ENCODE data around the gene EGFR.

The EGFR gene

DNA sequence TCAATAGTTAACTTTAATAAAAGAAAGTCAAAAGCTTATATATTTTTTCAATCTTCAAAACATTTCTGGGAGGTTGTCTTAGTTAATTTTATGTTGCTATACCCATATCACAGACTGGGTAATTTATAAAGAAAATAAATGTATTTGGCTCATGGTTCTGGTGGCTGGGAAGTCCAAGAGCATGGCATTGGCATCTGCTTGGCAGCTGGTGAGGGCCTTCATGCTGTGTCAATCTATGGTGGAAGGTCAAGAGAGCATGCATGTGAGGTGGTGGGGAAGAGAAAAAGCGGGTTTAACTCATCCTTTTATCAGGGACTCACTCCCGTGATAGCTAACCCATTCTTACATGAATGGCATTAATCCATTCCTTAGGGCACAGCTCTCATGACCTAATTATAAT is 119.8 kb downstream of the EGFR start:
- Histone ChIP-seq H3K4me1 (ENCODE audit: low read depth, poor library complexity, severe bottlenecking) (no peaks in the 10 kb centered on the region), H3K36me3 (ENCODE audit: insufficient read depth) (no peaks in the 10 kb centered on the region), H3K4me3 (IDR thresholded peaks at IDR 0.05; ENCODE audit: insufficient read depth, low read depth, low read length) (no peak overlapping the region), H3K27ac (no peak overlapping the region), H3K79me2 (ENCODE audit: insufficient read depth, low read depth) (no peaks in the 10 kb centered on the region), H3K4me2 (no peak overlapping the region), H4K20me1 (ENCODE audit: insufficient read depth) (no peaks in the 10 kb centered on the region), H3K27me3 (ENCODE audit: insufficient read depth, low read depth) (no peaks in the 10 kb centered on the region), H3K9ac (no peak overlapping the region), H2AFZ (ENCODE audit: low read depth) (no peak overlapping the region)
- TF ChIP-seq, protein P1, sequence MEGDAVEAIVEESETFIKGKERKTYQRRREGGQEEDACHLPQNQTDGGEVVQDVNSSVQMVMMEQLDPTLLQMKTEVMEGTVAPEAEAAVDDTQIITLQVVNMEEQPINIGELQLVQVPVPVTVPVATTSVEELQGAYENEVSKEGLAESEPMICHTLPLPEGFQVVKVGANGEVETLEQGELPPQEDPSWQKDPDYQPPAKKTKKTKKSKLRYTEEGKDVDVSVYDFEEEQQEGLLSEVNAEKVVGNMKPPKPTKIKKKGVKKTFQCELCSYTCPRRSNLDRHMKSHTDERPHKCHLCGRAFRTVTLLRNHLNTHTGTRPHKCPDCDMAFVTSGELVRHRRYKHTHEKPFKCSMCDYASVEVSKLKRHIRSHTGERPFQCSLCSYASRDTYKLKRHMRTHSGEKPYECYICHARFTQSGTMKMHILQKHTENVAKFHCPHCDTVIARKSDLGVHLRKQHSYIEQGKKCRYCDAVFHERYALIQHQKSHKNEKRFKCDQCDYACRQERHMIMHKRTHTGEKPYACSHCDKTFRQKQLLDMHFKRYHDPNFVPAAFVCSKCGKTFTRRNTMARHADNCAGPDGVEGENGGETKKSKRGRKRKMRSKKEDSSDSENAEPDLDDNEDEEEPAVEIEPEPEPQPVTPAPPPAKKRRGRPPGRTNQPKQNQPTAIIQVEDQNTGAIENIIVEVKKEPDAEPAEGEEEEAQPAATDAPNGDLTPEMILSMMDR (conservative IDR thresholded peaks at IDR 0.05; ENCODE audit: low read depth, low read length) = no peak

DNA sequence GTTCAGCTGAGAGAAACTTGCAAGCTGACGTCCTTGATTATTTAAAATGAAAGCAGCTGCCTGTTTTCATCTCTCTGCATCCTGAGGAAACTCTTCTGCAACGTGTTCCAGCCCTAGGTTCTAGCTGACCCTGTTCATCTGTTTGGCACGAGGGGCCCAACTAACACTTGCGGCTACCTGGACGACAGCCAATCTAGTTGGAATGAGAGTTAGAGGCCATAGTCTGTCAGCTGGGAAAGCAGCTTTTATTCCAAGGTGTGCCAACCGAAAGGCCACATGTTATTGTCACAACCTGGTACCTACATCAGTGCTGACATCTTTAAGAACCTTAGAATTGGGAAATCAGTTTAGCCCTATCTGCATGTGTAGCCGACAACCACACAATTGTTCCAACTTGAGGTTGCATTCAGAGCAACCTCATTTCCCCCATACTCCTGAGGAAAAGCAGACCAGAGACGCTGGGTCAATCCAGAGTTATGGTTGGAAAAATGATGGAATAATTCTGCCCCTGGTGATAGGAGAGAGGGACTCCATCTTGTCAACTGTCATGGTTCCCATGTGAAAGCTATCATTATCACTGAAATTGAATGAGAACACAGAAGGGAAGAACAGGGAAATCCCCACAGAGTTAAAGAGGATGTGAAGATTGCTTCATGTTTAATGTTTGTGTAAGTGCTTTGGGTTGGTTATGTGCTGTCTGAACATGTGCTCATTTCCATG is 121.6 kb downstream of the EGFR start:
- no peak overlapping the region for H3K4me2 ChIP-seq
- H4K20me1 ChIP-seq (ENCODE audit: insufficient read depth) = no peaks in the 10 kb centered on the region
- H3K4me1 ChIP-seq (ENCODE audit: low read depth, poor library complexity, severe bottlenecking) = no peaks in the 10 kb centered on the region
- H3K27me3 ChIP-seq (ENCODE audit: insufficient read depth, low read depth) = no peaks in the 10 kb centered on the region
- H3K4me3 ChIP-seq (IDR thresholded peaks at IDR 0.05; ENCODE audit: insufficient read depth, low read depth, low read length) = no peak overlapping the region
- H3K27ac ChIP-seq = no peak overlapping the region
- TF ChIP-seq, protein P1 (conservative IDR thresholded peaks at IDR 0.05; ENCODE audit: low read depth, low read length) = no peak
- no peak overlapping the region for H2AFZ ChIP-seq (ENCODE audit: low read depth)
- H3K79me2 ChIP-seq (ENCODE audit: insufficient read depth, low read depth) = no peaks in the 10 kb centered on the region
- H3K9ac ChIP-seq = no peak overlapping the region
- H3K36me3 ChIP-seq (ENCODE audit: insufficient read depth) = no peaks in the 10 kb centered on the region

DNA sequence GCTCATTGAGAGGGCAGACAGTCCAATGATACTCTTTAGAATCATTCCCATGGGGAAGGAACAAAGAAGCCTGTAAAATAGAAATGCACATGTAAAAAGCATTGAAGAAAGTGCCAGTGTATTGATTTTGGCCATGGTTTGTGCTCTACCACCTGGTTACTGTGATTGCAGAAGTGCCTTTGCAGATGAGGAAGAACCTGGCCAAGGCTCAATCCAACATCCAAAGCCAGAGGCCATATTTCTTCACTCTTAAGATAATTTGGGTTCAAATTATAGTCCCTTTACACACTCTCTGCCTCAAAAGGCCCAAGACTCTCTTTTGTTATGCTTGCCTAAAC is 122.1 kb downstream of the EGFR start:
- no peaks in the 10 kb centered on the region for H3K4me1 ChIP-seq (ENCODE audit: low read depth, poor library complexity, severe bottlenecking)
- no peaks in the 10 kb centered on the region for H3K79me2 ChIP-seq (ENCODE audit: insufficient read depth, low read depth)
- no peak overlapping the region for H3K27ac ChIP-seq
- no peaks in the 10 kb centered on the region for H3K27me3 ChIP-seq (ENCODE audit: insufficient read depth, low read depth)
- H3K4me3 ChIP-seq (IDR thresholded peaks at IDR 0.05; ENCODE audit: insufficient read depth, low read depth, low read length) = no peak overlapping the region
- TF ChIP-seq, protein P1 (conservative IDR thresholded peaks at IDR 0.05; ENCODE audit: low read depth, low read length) = no peak
- no peaks in the 10 kb centered on the region for H4K20me1 ChIP-seq (ENCODE audit: insufficient read depth)
- no peaks in the 10 kb centered on the region for H3K36me3 ChIP-seq (ENCODE audit: insufficient read depth)
- no peak overlapping the region for H3K9ac ChIP-seq
- no peak overlapping the region for H2AFZ ChIP-seq (ENCODE audit: low read depth)
- H3K4me2 ChIP-seq = no peak overlapping the region

DNA sequence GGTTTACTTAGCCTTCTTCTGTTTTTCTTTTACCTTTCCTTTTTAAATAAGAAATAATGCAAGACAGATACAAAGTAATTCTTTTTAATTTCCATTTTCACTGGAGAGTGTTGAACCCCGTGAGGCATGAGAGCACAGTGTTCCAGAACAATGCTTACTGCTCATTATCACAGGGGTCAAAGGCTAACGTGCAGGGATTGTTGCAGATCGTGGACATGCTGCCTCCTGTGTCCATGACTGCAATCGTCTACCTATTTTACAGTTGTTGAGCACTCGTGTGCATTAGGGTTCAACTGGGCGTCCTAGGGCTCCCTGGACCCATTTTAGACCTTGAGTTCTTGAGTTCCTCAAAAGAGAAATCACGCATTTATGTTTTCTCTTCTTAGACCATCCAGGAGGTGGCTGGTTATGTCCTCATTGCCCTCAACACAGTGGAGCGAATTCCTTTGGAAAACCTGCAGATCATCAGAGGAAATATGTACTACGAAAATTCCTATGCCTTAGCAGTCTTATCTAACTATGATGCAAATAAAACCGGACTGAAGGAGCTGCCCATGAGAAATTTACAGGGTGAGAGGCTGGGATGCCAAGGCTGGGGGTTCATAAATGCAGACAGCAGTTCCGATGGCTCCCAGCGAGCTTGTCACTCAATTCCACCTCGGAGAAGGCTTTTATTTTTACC is 124.2 kb downstream of the EGFR start:
- no peak overlapping the region for H3K4me3 ChIP-seq (IDR thresholded peaks at IDR 0.05; ENCODE audit: insufficient read depth, low read depth, low read length)
- no peaks in the 10 kb centered on the region for H3K27me3 ChIP-seq (ENCODE audit: insufficient read depth, low read depth)
- H3K36me3 ChIP-seq (ENCODE audit: insufficient read depth) = no peaks in the 10 kb centered on the region
- H3K79me2 ChIP-seq (ENCODE audit: insufficient read depth, low read depth) = no peaks in the 10 kb centered on the region
- H3K27ac ChIP-seq = no peak overlapping the region
- no peak overlapping the region for H3K9ac ChIP-seq
- H3K4me2 ChIP-seq = no peak overlapping the region
- H3K4me1 ChIP-seq (ENCODE audit: low read depth, poor library complexity, severe bottlenecking) = no peaks in the 10 kb centered on the region
- H4K20me1 ChIP-seq (ENCODE audit: insufficient read depth) = no peaks in the 10 kb centered on the region
- no peak overlapping the region for H2AFZ ChIP-seq (ENCODE audit: low read depth)
- TF ChIP-seq, protein P1 (conservative IDR thresholded peaks at IDR 0.05; ENCODE audit: low read depth, low read length) = no peak

Data from KMS-11 (cell line).